Activated naive CD4-positive, alpha-beta T cell treated with anti-CD3 and anti-CD28 coated beads, Interleukin-2, amount 50 U/mL, for 24 hours (primary cell): ENCODE data around the gene CACNG3.
"Not testable (repeated sequence)": the region's sequence is repeated elsewhere in the genome, so short reads cannot be mapped to it uniquely, and the experiment has no call there.

Source experiments
- H3K27ac Mint-ChIP-seq: one replicate; pipeline ENCODE4 v1.8.0; 2021; ENCODE audit warnings: mild to moderate bottlenecking, mixed read lengths
- H3K27me3 Mint-ChIP-seq: one replicate; pipeline ENCODE4 v1.8.0; 2021; ENCODE audit warnings: mixed read lengths
- H3K36me3 Mint-ChIP-seq: one replicate; pipeline ENCODE4 v1.8.0; 2021; ENCODE audit warnings: mixed read lengths
- H3K4me1 Mint-ChIP-seq: one replicate; pipeline ENCODE4 v1.8.0; 2021; ENCODE audit warnings: mixed read lengths
- H3K4me3 Mint-ChIP-seq: one replicate; pipeline ENCODE4 v1.8.0; 2021; ENCODE audit warnings: mild to moderate bottlenecking, mixed read lengths
- H3K9me3 Mint-ChIP-seq: one replicate; pipeline ENCODE4 v1.8.0; 2021; ENCODE audit warnings: mixed read lengths

CACNG3 gene

DNA sequence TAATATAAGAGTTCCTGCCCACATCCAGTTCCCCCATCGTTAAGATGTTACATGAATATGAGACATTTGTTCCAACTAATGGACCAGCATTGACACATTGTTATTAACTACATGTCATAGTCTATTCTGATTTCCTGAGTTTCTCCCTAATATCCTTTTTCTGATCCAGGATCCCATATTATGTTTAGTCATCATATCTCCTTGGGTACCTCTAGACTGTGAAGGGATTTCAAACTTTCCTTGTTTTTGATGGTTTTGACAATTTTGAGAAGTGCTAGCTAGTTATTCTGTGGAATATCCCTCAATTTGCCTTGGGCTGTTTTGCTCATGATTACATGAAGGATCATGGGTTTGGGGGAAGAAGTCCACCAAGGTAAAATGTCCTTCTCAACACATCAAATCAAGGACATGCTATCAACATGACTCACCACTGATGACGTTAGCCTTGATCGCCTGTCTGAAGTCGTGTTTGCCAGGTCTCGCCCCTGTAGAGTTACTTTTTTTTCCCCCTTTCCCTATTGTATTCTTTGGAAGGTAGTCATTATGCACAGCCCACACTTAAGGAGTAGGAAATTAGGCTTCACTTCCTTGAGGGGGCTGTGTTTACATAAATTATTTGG, 42.5 kb downstream of the CACNG3 start:
- Mint-ChIP-seq H3K27ac (no peak overlapping the region), H3K36me3 (no peaks in the 10 kb centered on the region), H3K4me1 (no peaks in the 10 kb centered on the region), H3K9me3 (no peaks in the 10 kb centered on the region), H3K27me3 (peaks cover 16% of the 10 kb centered on the region), H3K4me3 (no peak overlapping the region)

DNA sequence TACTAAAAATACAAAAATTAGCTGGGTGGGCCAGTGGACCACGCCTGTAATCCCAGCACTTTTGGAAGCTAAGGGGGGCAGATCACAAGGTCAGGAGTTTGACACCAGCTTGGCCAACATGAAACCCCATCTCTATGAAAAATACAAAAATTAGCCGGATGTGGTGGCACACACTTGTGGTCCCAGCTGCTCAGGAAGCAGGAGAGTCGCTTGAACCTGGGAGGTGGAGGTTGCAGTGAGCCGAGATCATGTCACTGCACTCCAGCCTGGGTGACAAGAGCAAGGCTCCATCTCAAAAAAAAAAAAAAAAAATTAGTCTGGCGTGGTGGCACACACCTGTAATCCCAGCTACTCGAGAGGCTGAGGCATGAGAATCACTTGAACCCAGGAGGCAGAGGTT, 44.6 kb downstream of the CACNG3 start:
- not testable (repeated sequence) for H3K36me3 Mint-ChIP-seq, H3K9me3 Mint-ChIP-seq, H3K4me3 Mint-ChIP-seq, H3K4me1 Mint-ChIP-seq, H3K27ac Mint-ChIP-seq
- H3K27me3 Mint-ChIP-seq = peaks cover 15% of the 10 kb centered on the region

DNA sequence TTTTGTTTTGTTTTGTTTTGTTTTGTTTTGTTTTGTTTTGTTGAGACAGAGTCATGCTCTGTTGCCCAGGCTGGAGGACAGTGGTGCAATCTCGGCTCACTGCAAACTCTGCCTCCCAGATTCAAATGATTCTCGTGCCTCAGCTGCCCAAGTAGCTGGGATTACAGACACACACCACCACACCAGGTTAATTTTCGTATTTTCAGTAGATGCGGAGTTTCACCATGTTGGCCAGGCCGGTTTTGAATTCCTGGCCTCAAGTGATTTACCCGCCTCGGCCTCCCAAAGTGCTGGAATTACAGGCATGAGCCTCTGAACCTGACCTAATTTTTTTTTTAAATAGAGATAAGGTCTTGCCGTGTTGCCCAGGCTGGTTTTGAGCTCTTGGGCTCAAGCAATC, 46.5 kb downstream of the CACNG3 start:
- Mint-ChIP-seq H3K9me3 (no peaks in the 10 kb centered on the region), H3K4me1 (no peaks in the 10 kb centered on the region), H3K27ac (no peak overlapping the region), H3K4me3 (no peak overlapping the region), H3K27me3 (peaks cover 15% of the 10 kb centered on the region), H3K36me3 (no peaks in the 10 kb centered on the region)

DNA sequence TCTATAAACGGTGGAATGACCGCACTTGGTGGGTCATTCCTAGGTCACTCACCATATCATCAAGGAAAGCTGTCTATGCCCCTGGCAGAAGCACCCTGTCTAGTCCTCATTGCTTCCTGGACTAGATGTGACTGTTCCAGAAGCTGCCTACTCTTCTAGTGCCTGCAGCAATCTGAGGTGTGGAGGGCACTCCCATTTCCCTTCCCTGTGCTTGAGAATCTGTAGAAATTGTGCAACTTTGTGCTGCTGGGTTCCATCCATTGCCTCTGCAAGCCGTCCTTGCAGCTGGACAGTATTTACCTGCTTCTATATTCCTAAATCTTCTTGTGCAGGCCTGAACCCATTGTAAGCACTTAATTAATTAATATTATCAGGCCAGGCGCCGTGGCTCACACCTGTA, 52.1 kb downstream of the CACNG3 start:
- H3K36me3 Mint-ChIP-seq = no peaks in the 10 kb centered on the region
- H3K27me3 Mint-ChIP-seq = peaks cover 18% of the 10 kb centered on the region
- no peak overlapping the region for H3K27ac Mint-ChIP-seq
- no peak overlapping the region for H3K4me3 Mint-ChIP-seq
- H3K9me3 Mint-ChIP-seq = no peaks in the 10 kb centered on the region
- no peaks in the 10 kb centered on the region for H3K4me1 Mint-ChIP-seq

DNA sequence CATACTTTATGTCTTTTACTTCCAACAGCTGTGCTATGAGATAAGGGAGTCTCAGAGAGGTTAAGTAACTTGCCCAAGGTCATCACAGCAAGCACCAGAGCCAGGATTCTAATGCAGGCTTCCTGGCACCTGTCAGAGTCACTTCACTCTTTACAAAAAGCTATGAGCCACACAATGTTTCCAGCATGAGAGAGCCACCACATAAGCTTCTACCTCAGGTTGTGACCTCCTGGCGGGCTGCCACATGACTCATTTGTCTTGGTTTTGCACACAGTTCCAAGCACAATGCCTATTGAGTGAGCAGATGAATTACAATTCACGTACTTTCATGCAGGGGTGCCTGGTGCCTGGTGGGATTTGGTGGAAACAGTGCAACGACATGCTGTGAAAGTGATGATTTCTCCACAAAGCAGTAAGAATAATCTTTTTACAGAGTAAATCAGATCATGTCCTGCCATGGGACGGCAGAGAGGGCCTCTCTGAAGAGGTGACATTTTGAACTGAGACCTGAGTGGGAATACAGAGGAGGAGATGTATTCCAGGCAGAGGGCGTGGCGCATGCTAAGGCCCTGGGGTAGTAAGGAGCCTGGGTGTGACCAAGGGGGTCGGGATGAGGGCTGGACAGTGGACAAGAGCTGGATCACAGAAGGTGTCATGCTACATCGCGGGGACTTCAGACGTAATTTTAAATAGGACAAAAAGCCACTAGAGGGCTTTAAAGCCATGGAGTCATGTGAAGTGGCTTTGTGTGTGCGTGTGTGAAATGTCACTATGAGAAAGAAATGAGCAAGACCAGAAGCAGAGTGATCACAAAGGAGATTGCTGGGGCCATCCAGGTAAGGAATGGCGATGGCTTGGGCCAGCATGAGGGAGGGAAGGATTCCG, 53.4 kb downstream of the CACNG3 start:
- H3K4me1 Mint-ChIP-seq = no peaks in the 10 kb centered on the region
- no peak overlapping the region for H3K4me3 Mint-ChIP-seq
- H3K9me3 Mint-ChIP-seq = no peaks in the 10 kb centered on the region
- H3K36me3 Mint-ChIP-seq = no peaks in the 10 kb centered on the region
- H3K27me3 Mint-ChIP-seq = peaks cover 17% of the 10 kb centered on the region
- H3K27ac Mint-ChIP-seq = no peak overlapping the region

DNA sequence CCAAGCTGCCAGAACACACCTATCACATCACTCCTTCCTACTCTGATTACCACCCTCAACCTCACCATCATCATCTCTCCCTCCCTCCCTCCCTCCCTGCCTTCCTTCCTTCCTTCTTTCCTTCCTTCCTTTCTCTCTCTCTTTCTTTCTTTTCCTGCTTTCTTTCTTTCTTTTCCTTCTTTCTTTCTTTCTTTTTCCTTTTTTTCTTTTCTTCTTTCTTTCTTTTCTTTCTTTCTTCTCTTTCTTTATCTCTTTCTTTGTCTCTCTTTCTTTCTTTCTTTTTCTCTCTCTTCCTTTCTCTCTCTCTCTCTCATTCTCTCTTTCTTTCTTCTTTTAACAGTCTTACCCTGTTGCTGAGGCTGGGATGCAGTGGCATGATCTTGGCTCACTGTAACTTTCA, 59.2 kb downstream of the CACNG3 start:
- no peaks in the 10 kb centered on the region for H3K4me1 Mint-ChIP-seq
- H3K27me3 Mint-ChIP-seq = peaks cover 12% of the 10 kb centered on the region
- no peak overlapping the region for H3K4me3 Mint-ChIP-seq
- no peaks in the 10 kb centered on the region for H3K9me3 Mint-ChIP-seq
- no peak overlapping the region for H3K27ac Mint-ChIP-seq
- H3K36me3 Mint-ChIP-seq = no peaks in the 10 kb centered on the region

DNA sequence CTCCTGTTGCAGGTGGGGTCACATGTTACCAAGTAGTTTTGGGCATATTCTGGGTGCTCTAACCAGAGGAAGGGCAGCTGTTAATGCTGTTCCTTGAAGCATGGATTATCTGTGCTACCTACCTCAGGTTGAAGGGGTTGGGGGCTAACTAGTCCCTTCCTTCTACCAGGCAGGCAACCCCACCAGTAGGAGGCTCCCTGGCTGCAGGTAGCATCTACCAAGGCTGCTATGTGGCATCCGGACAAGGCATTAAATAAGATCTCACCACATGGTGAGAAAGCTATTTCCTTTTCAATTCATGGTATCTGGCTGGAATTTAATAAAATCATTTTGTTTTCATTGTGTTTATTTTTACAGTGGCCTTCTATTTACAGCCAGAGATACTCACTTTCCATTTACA, 62.5 kb downstream of the CACNG3 start:
- no peaks in the 10 kb centered on the region for H3K36me3 Mint-ChIP-seq
- H3K27me3 Mint-ChIP-seq = peaks cover 12% of the 10 kb centered on the region
- H3K4me3 Mint-ChIP-seq = no peak overlapping the region
- no peaks in the 10 kb centered on the region for H3K4me1 Mint-ChIP-seq
- no peaks in the 10 kb centered on the region for H3K9me3 Mint-ChIP-seq
- H3K27ac Mint-ChIP-seq = no peak overlapping the region

DNA sequence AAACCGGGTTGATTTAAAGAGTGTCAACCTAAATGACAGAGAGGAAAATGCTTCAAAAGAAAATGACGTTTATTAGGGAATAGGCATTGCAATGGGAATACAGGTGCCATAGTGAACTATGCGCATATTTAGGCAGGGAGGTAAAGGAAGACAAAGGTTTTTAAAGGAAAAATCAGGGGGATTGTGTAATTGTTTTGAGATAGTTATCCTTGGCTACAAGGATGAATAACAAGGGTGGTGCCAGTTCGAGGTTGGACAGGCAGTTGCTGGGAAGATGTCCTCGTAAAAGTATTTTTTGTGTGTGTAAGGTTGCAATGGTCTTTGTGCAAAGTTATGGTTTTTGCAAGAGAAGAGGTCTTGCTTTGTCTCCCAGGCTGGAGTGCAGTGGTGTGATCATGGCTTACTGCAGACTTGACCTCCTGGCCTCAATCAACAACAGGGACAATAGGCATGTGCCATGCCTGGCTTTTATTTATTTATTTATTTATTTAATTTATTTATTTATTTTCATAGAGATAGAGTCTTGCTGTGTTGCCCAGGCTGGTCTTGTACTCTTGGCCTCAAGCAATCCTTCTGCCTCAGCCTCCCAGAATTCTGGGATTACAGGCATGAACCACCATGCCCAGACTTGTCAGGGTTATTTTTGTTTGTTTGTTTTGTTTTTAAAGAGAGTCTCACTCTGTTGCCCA, 63.1 kb downstream of the CACNG3 start:
- no peaks in the 10 kb centered on the region for H3K9me3 Mint-ChIP-seq
- no peaks in the 10 kb centered on the region for H3K4me1 Mint-ChIP-seq
- H3K27ac Mint-ChIP-seq = no peak overlapping the region
- H3K4me3 Mint-ChIP-seq = no peak overlapping the region
- no peaks in the 10 kb centered on the region for H3K36me3 Mint-ChIP-seq
- H3K27me3 Mint-ChIP-seq = peaks cover 13% of the 10 kb centered on the region

DNA sequence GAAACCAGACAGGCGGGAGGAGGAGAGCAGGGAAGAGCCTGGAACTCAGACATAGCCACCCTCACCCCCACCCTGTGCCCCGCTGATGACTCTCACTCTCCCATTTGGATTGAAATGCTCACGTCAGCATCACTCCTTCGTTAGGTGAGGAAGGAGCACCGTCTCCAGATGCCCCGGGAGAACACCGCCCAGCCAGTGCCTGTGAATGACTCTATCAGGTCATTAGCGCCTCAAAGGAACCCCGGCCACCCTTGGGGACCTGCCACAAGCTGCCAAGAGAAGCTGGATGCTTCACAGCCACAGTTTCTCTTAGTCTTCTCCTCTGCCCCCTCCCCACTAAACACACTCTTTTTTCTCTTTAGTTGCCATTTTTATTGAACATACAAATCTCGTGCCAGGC, 66.0 kb downstream of the CACNG3 start:
- Mint-ChIP-seq H3K27ac (no peak overlapping the region), H3K4me1 (no peaks in the 10 kb centered on the region), H3K4me3 (no peak overlapping the region), H3K9me3 (no peaks in the 10 kb centered on the region), H3K27me3 (peaks cover 18% of the 10 kb centered on the region), H3K36me3 (no peaks in the 10 kb centered on the region)

DNA sequence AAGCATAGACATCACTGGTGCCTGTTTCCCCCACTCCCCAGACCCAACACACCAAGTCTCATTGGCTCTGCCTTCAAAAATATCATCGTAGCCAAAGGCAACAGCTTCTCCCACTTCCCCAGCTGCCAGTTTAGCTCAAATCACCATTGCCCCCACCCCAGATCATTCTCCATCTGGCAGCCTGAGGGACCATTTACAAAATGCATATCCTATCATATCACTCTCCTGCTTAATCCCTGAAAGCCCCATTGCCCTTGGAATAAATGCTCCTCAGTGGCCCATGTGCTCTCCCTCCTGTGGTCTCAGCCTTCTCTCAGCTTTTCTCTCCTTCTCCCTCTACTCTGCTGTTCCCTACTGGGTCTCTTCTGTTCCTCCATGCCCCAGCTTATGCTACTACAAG, 68.3 kb downstream of the CACNG3 start:
- peaks cover 12% of the 10 kb centered on the region for H3K27me3 Mint-ChIP-seq
- H3K4me3 Mint-ChIP-seq = no peak overlapping the region

DNA sequence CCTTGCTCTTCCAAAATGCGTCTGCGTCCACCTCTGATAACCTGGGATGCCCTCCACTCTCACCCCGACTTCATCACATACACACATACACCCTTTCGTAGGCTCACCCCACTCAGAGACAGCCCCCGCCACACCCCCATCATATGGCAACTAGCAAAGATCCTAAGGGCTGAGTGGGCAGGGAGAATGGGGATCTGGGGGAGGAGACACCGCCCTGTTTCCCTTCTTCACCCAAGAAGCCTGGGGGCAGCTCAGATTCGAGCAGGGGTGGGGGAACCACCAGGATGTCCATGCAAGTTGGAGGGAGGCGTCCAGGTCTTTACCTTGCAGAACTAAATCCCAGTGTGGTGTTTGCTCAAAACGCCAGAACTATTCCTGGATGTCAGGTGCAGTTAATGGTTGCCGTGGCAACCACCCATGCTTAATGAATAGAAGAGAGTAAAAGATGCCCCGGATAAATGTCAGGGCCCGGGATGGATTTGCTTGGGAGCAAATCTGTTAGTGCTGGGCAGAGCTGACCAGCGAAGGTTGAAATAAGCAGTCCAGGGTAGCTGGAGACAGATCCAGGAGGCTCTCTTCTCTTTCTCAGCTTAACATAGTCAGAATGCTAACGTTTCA, 72.8 kb downstream of the CACNG3 start:
- Mint-ChIP-seq H3K27me3 (peaks cover 8% of the 10 kb centered on the region), H3K9me3 (no peaks in the 10 kb centered on the region), H3K4me1 (no peaks in the 10 kb centered on the region), H3K27ac (no peak overlapping the region), H3K4me3 (no peak overlapping the region), H3K36me3 (no peaks in the 10 kb centered on the region)

More for the DNA sequence above, 68.3 kb downstream of the CACNG3 start:
- Mint-ChIP-seq H3K9me3 (no peaks in the 10 kb centered on the region), H3K27ac (no peak overlapping the region), H3K4me1 (no peaks in the 10 kb centered on the region), H3K36me3 (no peaks in the 10 kb centered on the region)

DNA sequence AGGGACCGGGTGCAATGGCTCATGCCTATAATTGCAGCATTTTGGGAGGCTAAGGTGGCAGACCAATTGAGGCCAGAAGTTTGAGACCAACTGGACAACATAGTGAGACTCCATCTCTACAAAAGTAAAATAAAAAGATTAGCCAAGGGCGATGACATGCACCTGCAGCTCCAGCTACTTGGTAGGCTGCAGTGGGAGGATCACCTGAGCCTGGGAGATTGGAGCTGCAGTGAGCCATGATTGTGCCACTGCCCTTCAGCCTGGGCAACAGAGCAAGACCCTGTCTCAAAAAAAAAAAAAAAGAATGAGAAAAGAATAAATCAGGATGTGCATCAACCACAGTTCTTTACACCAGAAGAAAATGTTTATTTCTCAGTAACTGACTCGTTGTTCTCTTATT, 76.0 kb downstream of the CACNG3 start:
- Mint-ChIP-seq H3K36me3 (no peaks in the 10 kb centered on the region), H3K27me3 (peaks cover 3% of the 10 kb centered on the region), H3K27ac (no peak overlapping the region), H3K4me1 (no peaks in the 10 kb centered on the region), H3K4me3 (no peak overlapping the region), H3K9me3 (peaks cover 7% of the 10 kb centered on the region)

DNA sequence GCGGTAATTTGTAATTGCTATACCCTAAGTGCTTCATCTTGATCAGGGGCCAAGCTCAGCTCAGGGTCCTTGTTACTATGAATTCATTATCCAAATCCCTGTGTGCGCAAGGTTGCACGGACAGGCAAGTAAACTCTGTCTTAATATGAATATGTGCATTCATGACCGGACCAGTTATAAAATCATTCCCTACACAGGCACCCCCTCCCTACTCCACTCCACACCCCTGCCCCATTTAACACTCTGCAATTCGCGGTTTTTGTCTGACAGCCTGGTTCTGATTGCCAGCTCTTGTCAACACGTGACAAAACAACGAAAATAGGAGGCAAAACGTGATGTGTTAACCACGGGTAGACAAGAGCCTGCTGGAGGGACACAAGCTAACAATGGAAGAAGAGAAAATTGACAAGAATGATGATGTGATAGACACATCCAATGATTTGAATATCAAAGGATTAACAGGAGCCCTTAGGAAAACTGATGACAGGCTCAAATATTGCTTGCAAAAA, 76.5 kb downstream of the CACNG3 start:
- H3K4me3 Mint-ChIP-seq = no peak overlapping the region
- H3K4me1 Mint-ChIP-seq = no peaks in the 10 kb centered on the region
- peaks cover 3% of the 10 kb centered on the region for H3K27me3 Mint-ChIP-seq
- no peak overlapping the region for H3K27ac Mint-ChIP-seq
- H3K36me3 Mint-ChIP-seq = no peaks in the 10 kb centered on the region
- peaks cover 7% of the 10 kb centered on the region for H3K9me3 Mint-ChIP-seq

DNA sequence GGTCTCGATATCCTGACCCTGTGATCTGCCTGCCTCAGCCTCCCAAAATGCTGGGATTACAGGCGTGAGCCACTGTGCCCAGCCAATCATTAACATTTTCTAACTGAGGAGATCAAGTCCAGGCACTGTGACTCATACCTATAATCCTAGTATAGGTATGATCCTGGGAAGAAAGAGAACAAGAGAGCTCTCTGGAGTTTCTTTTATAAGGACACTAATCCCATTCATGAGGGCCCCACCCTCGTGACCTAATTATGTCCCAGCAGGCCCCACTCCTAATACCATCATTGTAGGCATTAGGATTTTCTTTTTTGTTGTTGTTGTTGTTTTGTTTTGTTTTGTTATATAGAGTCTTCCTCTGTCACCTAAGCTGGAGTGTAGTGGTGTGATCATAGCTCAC, 80.4 kb downstream of the CACNG3 start:
- peaks cover 7% of the 10 kb centered on the region for H3K9me3 Mint-ChIP-seq

DNA sequence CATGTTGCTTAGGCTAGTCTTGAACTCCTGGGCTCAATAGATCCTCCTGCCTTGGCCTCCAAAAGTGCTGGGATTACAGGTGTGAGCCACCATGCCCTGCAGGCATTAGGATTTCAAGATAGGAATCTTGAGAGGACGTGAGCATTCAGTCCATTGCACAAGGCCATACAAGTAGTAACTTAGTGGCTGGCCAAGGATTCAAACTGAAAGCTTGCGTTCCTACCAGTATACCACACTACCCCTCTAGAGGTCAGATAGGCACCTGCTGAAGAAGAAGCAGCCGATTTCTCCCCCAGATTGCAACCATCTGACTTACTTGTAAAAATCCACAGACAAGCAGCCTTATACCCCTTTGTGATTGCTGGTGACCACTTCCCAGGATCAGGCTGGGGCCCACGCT, 80.9 kb downstream of the CACNG3 start:
- Mint-ChIP-seq H3K27ac (no peak overlapping the region), H3K27me3 (peaks cover 5% of the 10 kb centered on the region), H3K9me3 (peaks cover 7% of the 10 kb centered on the region), H3K4me1 (no peaks in the 10 kb centered on the region), H3K36me3 (no peaks in the 10 kb centered on the region), H3K4me3 (no peak overlapping the region)

More for the DNA sequence above, 80.4 kb downstream of the CACNG3 start:
- Mint-ChIP-seq H3K27me3 (peaks cover 5% of the 10 kb centered on the region), H3K36me3 (no peaks in the 10 kb centered on the region), H3K4me3 (no peak overlapping the region), H3K4me1 (no peaks in the 10 kb centered on the region), H3K27ac (no peak overlapping the region)
